A549 treated with AZD9567 at 1 μM for 4 hours (cell line): ENCODE data around the gene COL1A1. TPM values are rescaled to one million over a fixed set of nuclear protein-coding genes. Genes with fewer than 3 reads are reported as not detected.

Source experiments
- total RNA-seq: library from RNA; stranded (reverse); fragments of 200-300 nt; extraction: Qiagen RNA extraction; gene quantifications from 5 replicates; pipeline ENCODE4 v1.2.3, GENCODE V29; 2022; ENCODE audit not compliant: insufficient read depth

COL1A1 gene
- 5.0 to 12.4 TPM (median 8.0 TPM) in 5 replicates for total RNA-seq

GRCh38 chr17:50201276-50201854 is at the start of gene COL1A1:
Gene COL1A1, minus strand, starts transcription at chr17:50201631. Its CDS starts 118 bp downstream, at chr17:50201513.

DNA sequence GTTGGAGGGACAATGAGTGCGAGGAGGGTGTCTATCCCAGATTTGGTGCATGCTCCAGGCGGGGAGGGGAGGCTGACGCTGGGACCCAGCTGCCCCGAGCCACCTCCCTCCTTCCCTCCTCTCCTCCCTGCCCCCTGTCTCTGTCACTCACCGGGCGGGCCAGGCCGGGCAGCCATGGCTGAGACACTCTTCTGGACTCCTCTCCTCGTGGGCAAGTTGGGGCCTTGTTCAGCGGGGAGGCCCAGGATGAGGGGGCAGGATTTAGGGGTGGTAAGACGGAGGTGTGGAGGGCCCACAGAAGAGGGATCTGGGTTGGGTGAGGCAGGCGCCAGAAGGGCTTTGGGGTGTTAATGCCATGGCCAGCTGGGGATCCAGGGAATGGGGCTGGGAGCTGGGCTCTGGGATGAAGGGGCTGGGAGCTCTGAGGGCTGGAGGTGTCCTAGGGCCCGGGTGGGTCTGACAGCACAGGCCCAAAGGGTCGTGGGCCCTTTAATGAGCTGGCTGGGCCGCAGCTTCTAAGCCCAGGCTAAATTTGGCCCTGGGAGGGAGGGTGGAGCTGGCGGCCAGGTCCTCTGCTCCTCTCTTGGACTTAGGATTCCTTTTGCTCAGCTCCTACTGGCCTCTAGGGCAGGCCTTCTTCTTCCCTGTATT is 35.4 kb downstream of the COL1A1 start, which contains the start of gene SGCA:
TSS of gene SGCA (plus strand) at position 139 of the 651 bp plus-strand sequence. CDS start at position 175, 36 bp downstream.

GRCh38 chr17:50150354-50151040 is 50.9 kb downstream of the COL1A1 start, which contains the start of gene PPP1R9B:
Gene PPP1R9B, minus strand, starts transcription at chr17:50150677. Its CDS starts 164 bp downstream, at chr17:50150513.

Other genes with a start within 250 kb of the COL1A1 start
- 2.1 to 2.5 TPM (median 2.4 TPM) in 5 replicates for gene DLX4, start 232.4 kb downstream of the COL1A1 start, total RNA-seq
- 0.07 to 0.16 TPM (median 0.14 TPM) in 4 of 5 replicates, not detected in the other for gene DLX3, start 206.4 kb downstream of the COL1A1 start, total RNA-seq
- gene ITGA3, start 145.5 kb downstream of the COL1A1 start, total RNA-seq: 415 to 438 TPM (median 434 TPM) in 5 replicates
- gene PDK2, start 106.3 kb downstream of the COL1A1 start, total RNA-seq: 13.1 to 18.2 TPM (median 16.0 TPM) in 5 replicates
- gene SAMD14, start 71.5 kb downstream of the COL1A1 start, total RNA-seq: 0.31 to 0.52 TPM (median 0.44 TPM) in 4 of 5 replicates, not detected in the other
- gene PPP1R9B, start 51.0 kb downstream of the COL1A1 start, total RNA-seq: 31.8 to 47.8 TPM (median 44.8 TPM) in 5 replicates
- gene SGCA, start 35.6 kb downstream of the COL1A1 start, total RNA-seq: 0.84 to 2.0 TPM (median 1.3 TPM) in 4 of 5 replicates, not detected in the other
- 12.6 to 30.1 TPM (median 15.7 TPM) in 5 replicates for gene TMEM92, start 72.8 kb upstream of the COL1A1 start, total RNA-seq
- gene XYLT2, start 144.5 kb upstream of the COL1A1 start, total RNA-seq: 19.5 to 24.4 TPM (median 23.5 TPM) in 5 replicates
- gene MRPL27, start 171.6 kb upstream of the COL1A1 start, total RNA-seq: 96.4 to 155 TPM (median 144 TPM) in 5 replicates
- 16.3 to 18.7 TPM (median 17.1 TPM) in 5 replicates for gene EME1, start 171.6 kb upstream of the COL1A1 start, total RNA-seq
- gene LRRC59, start 195.9 kb upstream of the COL1A1 start, total RNA-seq: 223 to 244 TPM (median 234 TPM) in 5 replicates
- gene ACSF2, start 224.6 kb upstream of the COL1A1 start, total RNA-seq: 12.2 to 15.3 TPM (median 14.5 TPM) in 5 replicates